ENCODE measurements around the gene BAK1.

DNA sequence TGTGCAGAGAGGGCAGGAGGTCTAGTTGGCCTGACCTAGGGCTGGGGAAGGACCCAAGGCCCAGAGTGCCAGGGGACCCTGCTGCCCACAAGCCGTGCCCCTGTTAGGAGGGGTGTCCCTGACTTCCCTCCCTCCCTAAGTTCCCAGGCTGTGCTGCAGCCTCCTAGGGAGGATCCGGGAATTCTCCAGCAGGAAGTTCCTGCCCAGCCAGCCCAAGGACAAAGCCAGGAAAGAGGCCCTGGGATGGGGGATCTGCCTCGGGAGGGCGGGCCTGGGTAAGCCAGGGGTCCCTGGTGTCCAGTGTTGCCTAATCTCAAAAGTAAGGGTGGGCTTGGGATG is 9.3 kb upstream of the BAK1 start:
- TF ChIP-seq RAD21 (IDR thresholded peaks at IDR 0.05; ENCODE audit: low read length) (no peak), CTCF (conservative IDR thresholded peaks at IDR 0.05; ENCODE audit: low read depth, low read length) (no peak), POLR2A (IDR thresholded peaks at IDR 0.05; ENCODE audit: low read depth, low read length) (no peak), RFX5 (IDR thresholded peaks at IDR 0.05; ENCODE audit: low read depth, low read length) (no peak), MAFK (IDR thresholded peaks at IDR 0.05; ENCODE audit: low read depth, low read length) (no peak), ELK1 (IDR thresholded peaks at IDR 0.05; ENCODE audit: borderline replicate concordance, low read depth, low read length) (no peak), FOS (IDR thresholded peaks at IDR 0.05; ENCODE audit: low read depth, low read length) (no peak)
